Gastroesophageal sphincter (tissue), 4 donors: ENCODE data around the gene INPP5D. TPM values are rescaled to one million over a fixed set of nuclear protein-coding genes. Genes with fewer than 3 reads are reported as not detected.

Experiments
- ATAC-seq: fragments of 150-250 bp; one replicate; pipeline ENCODE4 v1.9.1; 2016; ENCODE audit warnings: mild to moderate bottlenecking, moderate library complexity
- H3K27ac ChIP-seq, 4 donors: fragments of 200-600 bp; sonication (generic) in 3 of 4; 1 replicate in 3 of 4; 2 replicates in 1 of 4; pipeline ENCODE4 v1.5.1; 2016 to 2019
- H3K27me3 ChIP-seq: fragments of 200-600 bp; sonication (generic); one replicate; pipeline ENCODE4 v1.5.1; 2019
- H3K36me3 ChIP-seq, 2 donors: fragments of 200-600 bp; sonication (generic); one replicate each; pipeline ENCODE4 v1.5.1; 2019; ENCODE audit warnings: control low read depth in 1 of 2
- H3K4me1 ChIP-seq, 3 donors: fragments of 200-600 bp; sonication (generic); 1 replicate in 2 of 3; 2 replicates in 1 of 3; pipeline ENCODE4 v1.5.1; 2016 to 2019; ENCODE audit warnings: control low read depth in 2 of 3
- H3K4me3 ChIP-seq, 2 donors: fragments of 200-600 bp; sonication (generic); one replicate each; pipeline ENCODE4 v1.5.1; 2019; ENCODE audit warnings: mild to moderate bottlenecking in 1 of 2, moderate library complexity in 1 of 2
- H3K9me3 ChIP-seq, 3 donors: fragments of 200-600 bp; sonication (generic); one replicate each; pipeline ENCODE4 v1.5.1; 2017 to 2019; ENCODE audit warnings: control low read depth in 2 of 3
- EP300 ChIP-seq: sonication (generic); formaldehyde crosslinking; IDR thresholded peaks from one replicate; pipeline ENCODE4 v1.6.1; 2017; ENCODE audit warnings: antibody characterized with exemption, mild to moderate bottlenecking
- POLR2A ChIP-seq, 2 donors: fragments of 450-650 bp; IDR thresholded peaks; one replicate each; pipeline ENCODE4 v1.6.1; 2017; ENCODE audit warnings: antibody characterized with exemption in 2 of 2, mild to moderate bottlenecking in 2 of 2, moderate library complexity in 1 of 2
- POLR2AphosphoS5 ChIP-seq: sonication (generic); formaldehyde crosslinking; IDR thresholded peaks from one replicate; pipeline ENCODE4 v1.6.1; 2017; ENCODE audit warnings: antibody characterized with exemption
- WGBS, 2 donors: methylation state at CpG; one replicate each; pipeline ENCODE4 v1.1.5; 2018; ENCODE audit warnings: low coverage in 1 of 2; 5-methylcytosine and 5-hydroxymethylcytosine counted together
- total RNA-seq, 4 donors: library from RNA; depleted of rRNA; stranded (reverse); fragments of >200 nt; gene quantifications; one replicate each; pipeline ENCODE4 v1.1.0, GENCODE V29; 2016
- TF ChIP-seq, protein P1 (sequence below), 4 experiments: fragments of 200-600 bp in 2 of 4; fragments of 450-650 bp in 2 of 4; sonication (generic) in 1 of 4; IDR thresholded peaks; one replicate each; pipeline ENCODE4 v1.5.1; 2017 to 2019; ENCODE audit warnings: antibody characterized with exemption in 4 of 4, mild to moderate bottlenecking in 2 of 4, moderate library complexity in 2 of 4

Gene INPP5D
- total RNA-seq, 4 donors from 2014 or later = 6.5 to 12.4 (median 9.3) TPM

DNA sequence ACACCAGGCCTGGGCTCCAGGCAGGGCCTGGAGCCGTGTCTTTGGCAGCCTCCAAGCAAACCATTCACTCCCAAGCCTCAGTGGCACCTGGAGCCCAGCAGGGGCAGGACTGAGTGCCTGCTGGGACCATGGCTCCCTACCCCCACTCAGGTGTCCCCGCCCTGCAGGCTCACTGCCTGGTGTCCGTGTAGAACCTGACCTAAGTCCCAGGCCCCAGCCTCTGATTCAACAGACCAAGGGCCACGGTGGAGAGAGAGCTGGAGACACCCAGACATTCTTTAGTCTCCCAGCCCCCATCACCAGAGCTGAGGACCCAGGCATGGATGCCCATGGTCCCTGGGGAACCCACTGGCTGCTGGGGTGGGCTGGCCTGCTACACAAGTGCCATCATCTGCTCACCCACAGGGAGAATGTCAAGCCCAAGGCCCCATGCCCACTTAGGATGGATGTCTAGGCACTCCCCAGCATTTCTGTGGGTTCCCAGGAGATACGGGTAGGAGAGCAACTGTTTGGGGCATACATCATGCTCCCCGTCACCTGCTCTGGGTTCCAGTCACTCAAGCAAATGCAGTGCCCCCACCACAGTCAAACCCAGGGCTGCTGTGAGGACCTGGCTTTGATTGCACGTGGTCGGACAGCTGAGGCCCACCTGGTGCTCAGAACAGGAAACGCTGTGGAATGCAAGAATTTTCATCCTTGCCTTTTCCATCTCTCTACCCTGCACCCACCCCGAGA is 148.4 kb downstream of the INPP5D start:
- H3K27ac ChIP-seq = peak overlapping the region in 1 of 4 donors; percentile 42
- H3K4me3 ChIP-seq = no peak overlapping the region
- peaks cover 0 to 36% (median 19%) of the 10 kb centered on the region in 3 donors for H3K4me1 ChIP-seq
- peaks cover 0 to 7% (median 0%) of the 10 kb centered on the region in 3 donors for H3K9me3 ChIP-seq
- H3K36me3 ChIP-seq = peaks cover 0 to 7% of the 10 kb centered on the region in 2 donors
- WGBS, 2 donors = 65 to 80% methylated on average over 2 to 6 of the region's 10 CpGs
- ATAC-seq = no peak
- H3K27me3 ChIP-seq = no peaks in the 10 kb centered on the region
- TF ChIP-seq, protein P1, sequence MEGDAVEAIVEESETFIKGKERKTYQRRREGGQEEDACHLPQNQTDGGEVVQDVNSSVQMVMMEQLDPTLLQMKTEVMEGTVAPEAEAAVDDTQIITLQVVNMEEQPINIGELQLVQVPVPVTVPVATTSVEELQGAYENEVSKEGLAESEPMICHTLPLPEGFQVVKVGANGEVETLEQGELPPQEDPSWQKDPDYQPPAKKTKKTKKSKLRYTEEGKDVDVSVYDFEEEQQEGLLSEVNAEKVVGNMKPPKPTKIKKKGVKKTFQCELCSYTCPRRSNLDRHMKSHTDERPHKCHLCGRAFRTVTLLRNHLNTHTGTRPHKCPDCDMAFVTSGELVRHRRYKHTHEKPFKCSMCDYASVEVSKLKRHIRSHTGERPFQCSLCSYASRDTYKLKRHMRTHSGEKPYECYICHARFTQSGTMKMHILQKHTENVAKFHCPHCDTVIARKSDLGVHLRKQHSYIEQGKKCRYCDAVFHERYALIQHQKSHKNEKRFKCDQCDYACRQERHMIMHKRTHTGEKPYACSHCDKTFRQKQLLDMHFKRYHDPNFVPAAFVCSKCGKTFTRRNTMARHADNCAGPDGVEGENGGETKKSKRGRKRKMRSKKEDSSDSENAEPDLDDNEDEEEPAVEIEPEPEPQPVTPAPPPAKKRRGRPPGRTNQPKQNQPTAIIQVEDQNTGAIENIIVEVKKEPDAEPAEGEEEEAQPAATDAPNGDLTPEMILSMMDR (IDR thresholded peaks at IDR 0.05) = no peak
- no peak for TF ChIP-seq EP300
- no peak for TF ChIP-seq POLR2AphosphoS5
- no peak for TF ChIP-seq POLR2A (IDR thresholded peaks at IDR 0.05)

- Histone ChIP-seq H3K9me3 (peaks cover 0 to 1% (median 0%) of the 10 kb centered on the region in 3 donors), H3K4me1 (peaks cover 0 to 36% (median 19%) of the 10 kb centered on the region in 3 donors), H3K27ac (peak overlapping the region in 2 of 4 donors; percentile 10 to 42), H3K27me3 (no peaks in the 10 kb centered on the region), H3K4me3 (no peak overlapping the region), H3K36me3 (peaks cover 0 to 6% of the 10 kb centered on the region in 2 donors)
- ATAC-seq = no peak
- 49 to 75% methylated on average over 3 of the region's 4 CpGs for WGBS, 2 donors
- no peak for TF ChIP-seq EP300
Measured at GRCh38 chr2:233209117-233209532, 149.0 kb downstream of the INPP5D start.

DNA sequence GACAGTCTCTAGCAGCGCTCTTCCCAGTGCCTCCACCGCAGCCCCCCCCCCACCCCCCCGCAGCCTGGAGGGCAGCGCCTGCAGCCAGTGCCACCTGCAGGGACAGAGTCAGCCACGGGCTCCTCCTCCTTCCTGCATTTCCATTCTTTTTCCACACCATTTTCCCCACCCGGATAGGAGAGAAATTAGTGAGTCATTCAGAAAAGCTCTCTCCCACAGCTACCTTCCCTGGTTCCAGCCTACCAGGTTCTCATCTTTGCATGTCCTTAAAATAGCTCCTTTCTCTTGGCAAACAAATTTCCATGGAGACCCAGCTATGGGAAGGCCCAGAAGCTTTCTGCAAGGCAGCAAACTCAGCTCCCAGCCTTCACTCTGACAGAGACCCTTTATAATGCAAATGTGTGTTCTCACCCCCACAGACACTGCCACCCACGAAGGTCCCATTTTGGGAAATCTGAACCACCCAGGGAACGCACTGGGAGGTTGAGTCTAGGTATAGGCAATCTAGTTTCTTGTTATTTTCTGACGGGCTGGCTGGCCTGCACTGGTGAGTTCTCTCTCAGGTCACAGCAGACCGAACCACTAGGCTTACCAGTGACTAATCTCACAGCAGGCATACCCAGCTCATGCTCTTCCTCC is 149.5 kb downstream of the INPP5D start:
- TF ChIP-seq, protein P1 (IDR thresholded peaks at IDR 0.05) = no peak
- Histone ChIP-seq H3K9me3 (no peaks in the 10 kb centered on the region), H3K27me3 (no peaks in the 10 kb centered on the region), H3K27ac (peak overlapping the region in 2 of 4 donors; percentile 10 to 42), H3K4me1 (peaks cover 0 to 36% (median 19%) of the 10 kb centered on the region in 3 donors), H3K36me3 (peaks cover 0 to under 1% of the 10 kb centered on the region in 2 donors), H3K4me3 (no peak overlapping the region)
- 7 to 77% methylated on average over 2 to 5 of the region's 10 CpGs for WGBS, 2 donors
- no peak for ATAC-seq

DNA sequence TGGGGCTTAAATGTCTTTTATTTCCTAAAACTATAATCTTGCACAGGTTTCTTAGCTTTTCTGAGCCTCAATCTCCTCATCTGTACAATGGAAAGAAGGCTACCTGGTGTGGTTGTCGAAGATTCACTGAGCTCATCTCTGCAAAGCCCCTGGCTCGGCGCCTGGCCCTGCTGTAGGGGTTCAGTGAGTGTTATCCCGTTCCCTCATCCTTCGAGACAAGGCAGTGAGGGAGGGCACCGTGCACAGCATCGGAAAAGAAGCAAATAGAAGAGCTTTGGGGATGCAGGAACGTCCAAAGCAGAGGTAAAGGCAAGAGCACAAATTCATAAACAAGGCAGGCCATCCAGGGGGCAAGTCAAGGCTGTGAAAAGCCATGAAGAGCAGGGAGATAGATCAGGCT is 150.1 kb downstream of the INPP5D start:
- Histone ChIP-seq H3K4me3 (no peak overlapping the region), H3K27ac (peak overlapping the region in 3 of 4 donors; percentile 42 to 73 (median 66)), H3K4me1 (peaks cover 0 to 36% (median 19%) of the 10 kb centered on the region in 3 donors), H3K36me3 (no peaks in the 10 kb centered on the region), H3K9me3 (no peaks in the 10 kb centered on the region), H3K27me3 (no peaks in the 10 kb centered on the region)
- no peak for ATAC-seq
- 84% methylated on average over 8 of the region's 8 CpGs; no CpG with 5 or more reads in 1 of the 2 donors for WGBS, 2 donors
- TF ChIP-seq POLR2AphosphoS5 = no peak
- TF ChIP-seq POLR2A (IDR thresholded peaks at IDR 0.05) = no peak
- TF ChIP-seq EP300 = no peak
- TF ChIP-seq, protein P1 (IDR thresholded peaks at IDR 0.05) = no peak

GRCh38 chr2:233210843-233211547 is 150.9 kb downstream of the INPP5D start:
- Histone ChIP-seq H3K4me1 (peaks cover 0 to 36% (median 19%) of the 10 kb centered on the region in 3 donors), H3K36me3 (no peaks in the 10 kb centered on the region), H3K27ac (peak overlapping the region in 3 of 4 donors; percentile 42 to 73 (median 66)), H3K27me3 (no peaks in the 10 kb centered on the region), H3K4me3 (peak overlapping the region; percentile 13 to 35), H3K9me3 (no peaks in the 10 kb centered on the region)
- TF ChIP-seq, protein P1 (IDR thresholded peaks at IDR 0.05) = no peak
- TF ChIP-seq EP300 = no peak
- no peak for TF ChIP-seq POLR2AphosphoS5
- no peak for TF ChIP-seq POLR2A (IDR thresholded peaks at IDR 0.05)
- WGBS, 2 donors = 20 to 48% methylated on average over 4 to 17 of the region's 18 CpGs
- ATAC-seq = peak; percentile 65
